Esophagus muscularis mucosa (tissue), 4 donors: Measurements from ENCODE around the gene ASCL1. TPM values are rescaled to one million over a fixed set of nuclear protein-coding genes. Genes with fewer than 3 reads are reported as not detected.

Experiments
- DNase-seq: peaks from one replicate; pipeline ENCODE4 v3.0.0-alpha.2; 2017; ENCODE audit errors: extremely low spot score
- H3K27ac ChIP-seq, 4 donors: fragments of 200-600 bp; sonication (generic); replicated peaks in 1 of 4; 1 replicate in 3 of 4; 2 replicates in 1 of 4; pipeline ENCODE4 v1.5.1; 2016 to 2019; ENCODE audit warnings: mild to moderate bottlenecking in 1 of 4
- H3K27me3 ChIP-seq, 4 donors: fragments of 200-600 bp; sonication (generic); one replicate each; pipeline versions ENCODE4 v1.5.1 to v1.6.0; 2016 to 2019
- H3K36me3 ChIP-seq, 4 donors: fragments of 200-600 bp; sonication (generic); one replicate each; pipeline ENCODE4 v1.5.1; 2016 to 2019
- H3K4me1 ChIP-seq, 4 donors: fragments of 200-600 bp; sonication (generic); one replicate each; pipeline ENCODE4 v1.5.1; 2016 to 2019
- H3K4me3 ChIP-seq, 4 donors: fragments of 200-600 bp; sonication (generic); 1 replicate in 2 of 4; 2 replicates in 2 of 4; pipeline ENCODE4 v1.5.1; 2016 to 2019; ENCODE audit warnings: mild to moderate bottlenecking in 4 of 4, moderate library complexity in 1 of 4
- H3K9me3 ChIP-seq, 4 donors: fragments of 200-600 bp; sonication (generic); 1 replicate in 3 of 4; 2 replicates in 1 of 4; pipeline ENCODE4 v1.5.1; 2016 to 2019
- EP300 ChIP-seq: sonication (generic); formaldehyde crosslinking; IDR thresholded peaks from one replicate; pipeline ENCODE4 v1.6.1; 2017; ENCODE audit warnings: antibody characterized with exemption
- POLR2A ChIP-seq: fragments of 450-650 bp; IDR thresholded peaks from one replicate; pipeline ENCODE4 v1.6.1; 2017; ENCODE audit warnings: antibody characterized with exemption, moderate library complexity, mild to moderate bottlenecking, low read depth
- POLR2AphosphoS5 ChIP-seq, 2 donors: sonication (generic); formaldehyde crosslinking; IDR thresholded peaks; one replicate each; pipeline ENCODE4 v1.6.1; 2017; ENCODE audit warnings: antibody characterized with exemption in 2 of 2
- WGBS: methylation state at CpG from one replicate; pipeline ENCODE4 v1.1.5; 2018; 5-methylcytosine and 5-hydroxymethylcytosine counted together
- intact Hi-C: fragments of 100-400 bp; cut with DNase I; formaldehyde crosslinking; loops from one replicate; pipeline ENCODE4 v1.15.1; 2023
- total RNA-seq, 4 donors: library from RNA; depleted of rRNA; stranded (reverse); fragments of >200 nt; gene quantifications; one replicate each; pipeline versions ENCODE4 v1.1.0 to v1.2.1, GENCODE V29; 2016
- TF ChIP-seq, protein P1 (sequence below), 3 experiments: fragments of 200-600 bp in 2 of 3; fragments of 450-650 bp in 1 of 3; sonication (generic) in 2 of 3; IDR thresholded peaks; one replicate each; pipeline ENCODE4 v1.5.1; 2017 to 2019; ENCODE audit warnings: antibody characterized with exemption in 3 of 3, mild to moderate bottlenecking in 2 of 3, moderate library complexity in 1 of 3

Gene ASCL1
- total RNA-seq, result under 1 TPM in 1 of 4 donors, not detected in 3; 0.17 TPM

DNA sequence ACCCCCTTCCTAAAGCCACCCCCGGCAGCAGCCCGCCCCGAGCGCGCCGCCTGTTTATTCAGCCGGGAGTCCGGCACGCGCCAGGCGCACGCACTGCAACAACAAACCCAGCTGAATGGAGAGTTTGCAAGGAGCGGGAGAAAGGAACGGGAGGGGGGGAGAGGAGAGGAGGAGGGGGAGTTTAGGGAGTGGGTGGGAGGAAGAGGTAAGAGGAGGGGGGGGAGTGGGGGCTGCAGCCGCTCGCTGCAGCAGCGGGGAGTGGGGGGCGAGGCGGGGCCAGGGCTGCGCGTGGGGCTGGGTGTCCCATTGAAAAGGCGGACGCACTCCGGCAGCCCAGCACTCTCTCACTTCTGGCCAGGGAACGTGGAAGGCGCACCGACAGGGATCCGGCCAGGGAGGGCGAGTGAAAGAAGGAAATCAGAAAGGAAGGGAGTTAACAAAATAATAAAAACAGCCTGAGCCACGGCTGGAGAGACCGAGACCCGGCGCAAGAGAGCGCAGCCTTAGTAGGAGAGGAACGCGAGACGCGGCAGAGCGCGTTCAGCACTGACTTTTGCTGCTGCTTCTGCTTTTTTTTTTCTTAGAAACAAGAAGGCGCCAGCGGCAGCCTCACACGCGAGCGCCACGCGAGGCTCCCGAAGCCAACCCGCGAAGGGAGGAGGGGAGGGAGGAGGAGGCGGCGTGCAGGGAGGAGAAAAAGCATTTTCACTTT, at the start of gene ASCL1:
Gene ASCL1, plus strand, starts transcription at position 336 of the 712 bp plus-strand sequence. CDS start 571 bp downstream, outside the sequence.
- H3K36me3 ChIP-seq, result no peaks in the 10 kb centered on the region
- H3K27me3 ChIP-seq, result peaks cover 0 to 98% (median 39%) of the 10 kb centered on the region in 4 donors
- no peak within 1 kb of the TSS for H3K27ac ChIP-seq
- WGBS, result under 1% methylated on average over 52 of the region's 52 CpGs
- H3K4me1 ChIP-seq, result peaks cover 9 to 36% (median 36%) of the 10 kb centered on the region in 4 donors
- peak within 1 kb of the TSS; percentile 47 to 54 (median 50) for H3K4me3 ChIP-seq
- H3K9me3 ChIP-seq, result no peaks in the 10 kb centered on the region
- intact Hi-C loops, result no loop called here
- TF ChIP-seq, protein P1, sequence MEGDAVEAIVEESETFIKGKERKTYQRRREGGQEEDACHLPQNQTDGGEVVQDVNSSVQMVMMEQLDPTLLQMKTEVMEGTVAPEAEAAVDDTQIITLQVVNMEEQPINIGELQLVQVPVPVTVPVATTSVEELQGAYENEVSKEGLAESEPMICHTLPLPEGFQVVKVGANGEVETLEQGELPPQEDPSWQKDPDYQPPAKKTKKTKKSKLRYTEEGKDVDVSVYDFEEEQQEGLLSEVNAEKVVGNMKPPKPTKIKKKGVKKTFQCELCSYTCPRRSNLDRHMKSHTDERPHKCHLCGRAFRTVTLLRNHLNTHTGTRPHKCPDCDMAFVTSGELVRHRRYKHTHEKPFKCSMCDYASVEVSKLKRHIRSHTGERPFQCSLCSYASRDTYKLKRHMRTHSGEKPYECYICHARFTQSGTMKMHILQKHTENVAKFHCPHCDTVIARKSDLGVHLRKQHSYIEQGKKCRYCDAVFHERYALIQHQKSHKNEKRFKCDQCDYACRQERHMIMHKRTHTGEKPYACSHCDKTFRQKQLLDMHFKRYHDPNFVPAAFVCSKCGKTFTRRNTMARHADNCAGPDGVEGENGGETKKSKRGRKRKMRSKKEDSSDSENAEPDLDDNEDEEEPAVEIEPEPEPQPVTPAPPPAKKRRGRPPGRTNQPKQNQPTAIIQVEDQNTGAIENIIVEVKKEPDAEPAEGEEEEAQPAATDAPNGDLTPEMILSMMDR (IDR thresholded peaks at IDR 0.05), result no peak
- TF ChIP-seq EP300, result no peak
- TF ChIP-seq POLR2AphosphoS5 (IDR thresholded peaks at IDR 0.05), result no peak
- no peak for TF ChIP-seq POLR2A
- no peak for DNase-seq

DNA sequence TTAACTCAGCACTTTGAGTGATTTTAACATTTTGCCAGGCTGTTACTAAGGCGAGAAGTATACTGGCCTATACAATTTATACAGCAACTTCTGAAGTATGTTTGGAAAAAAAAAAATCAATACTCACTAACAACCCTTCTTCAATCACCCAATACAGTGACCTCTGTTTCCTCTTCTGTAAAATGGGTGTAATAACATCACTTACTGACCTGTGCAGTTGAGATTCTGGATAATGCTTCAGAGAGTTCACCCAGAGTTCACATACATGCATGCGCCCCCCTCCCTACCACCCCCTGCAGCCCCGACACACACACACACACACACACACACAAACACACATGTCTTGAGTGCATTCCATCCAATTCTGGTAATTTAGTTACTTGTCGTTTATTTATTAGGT, 49.6 kb upstream of the ASCL1 start:
- peaks cover 0 to 7% (median 0%) of the 10 kb centered on the region in 4 donors for H3K27me3 ChIP-seq
- H3K9me3 ChIP-seq, result no peaks in the 10 kb centered on the region
- no peak overlapping the region for H3K4me3 ChIP-seq
- no peak for DNase-seq
- TF ChIP-seq POLR2AphosphoS5 (IDR thresholded peaks at IDR 0.05) (no peak), EP300 (no peak), POLR2A (no peak)
- TF ChIP-seq, protein P1 (IDR thresholded peaks at IDR 0.05), result no peak
- 88% methylated on average over 4 of the region's 4 CpGs for WGBS
- no peaks in the 10 kb centered on the region for H3K4me1 ChIP-seq
- H3K27ac ChIP-seq, result no peak overlapping the region
- intact Hi-C loops, result no loop called here
- no peaks in the 10 kb centered on the region for H3K36me3 ChIP-seq

DNA sequence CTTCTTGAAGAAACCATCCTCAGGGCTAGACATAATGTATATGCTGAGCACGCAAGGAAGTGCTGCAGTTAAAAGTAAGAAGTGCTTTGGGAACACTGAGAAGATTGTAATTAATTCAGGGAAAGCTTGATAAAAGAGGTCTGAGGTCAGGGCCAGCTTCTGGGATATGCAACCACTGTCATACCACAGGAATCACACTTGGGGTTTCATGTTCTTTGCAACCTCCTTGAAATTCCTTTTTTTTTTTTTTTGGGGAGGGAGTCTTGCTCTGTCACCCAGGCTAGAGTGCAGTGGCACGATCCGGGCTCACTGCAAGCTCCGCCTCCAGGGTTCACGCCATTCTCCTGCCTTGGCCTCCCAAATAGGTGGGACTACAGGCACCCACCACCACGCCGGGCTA, 47.3 kb upstream of the ASCL1 start:
- H3K27ac ChIP-seq, result no peak overlapping the region
- no peaks in the 10 kb centered on the region for H3K9me3 ChIP-seq
- TF ChIP-seq POLR2A (no peak), POLR2AphosphoS5 (IDR thresholded peaks at IDR 0.05) (no peak), EP300 (no peak)
- TF ChIP-seq, protein P1 (IDR thresholded peaks at IDR 0.05), result no peak
- DNase-seq, result no peak
- 85% methylated on average over 7 of the region's 7 CpGs for WGBS
- no peaks in the 10 kb centered on the region for H3K4me1 ChIP-seq
- no peak overlapping the region for H3K4me3 ChIP-seq
- peaks cover 0 to 13% (median 0%) of the 10 kb centered on the region in 4 donors for H3K27me3 ChIP-seq
- no peaks in the 10 kb centered on the region for H3K36me3 ChIP-seq
- intact Hi-C loops, result no loop called here

DNA sequence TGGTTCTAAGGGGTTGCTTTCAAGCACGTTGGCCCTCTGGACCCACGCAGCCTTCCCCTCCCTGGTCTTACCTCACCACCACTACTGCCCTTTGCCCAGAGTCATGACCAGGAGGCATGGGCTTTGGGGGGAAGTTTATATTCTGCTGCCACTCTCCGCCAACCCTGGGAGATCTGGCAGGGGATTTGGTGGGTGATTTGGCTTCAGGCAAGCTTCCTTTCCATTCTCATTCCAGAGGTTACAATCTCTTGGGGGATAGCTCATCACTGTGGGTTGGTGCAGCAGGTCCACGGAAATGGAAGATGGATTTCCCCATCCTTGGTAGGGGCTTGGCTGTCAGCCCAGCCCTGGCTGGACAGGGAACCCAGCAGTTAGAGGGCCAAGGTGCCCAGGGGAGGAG, 46.7 kb upstream of the ASCL1 start:
- no peaks in the 10 kb centered on the region for H3K4me1 ChIP-seq
- 85% methylated on average over 4 of the region's 4 CpGs for WGBS
- H3K27ac ChIP-seq, result no peak overlapping the region
- H3K27me3 ChIP-seq, result peaks cover 0 to 13% (median 0%) of the 10 kb centered on the region in 4 donors
- H3K4me3 ChIP-seq, result no peak overlapping the region
- no peak for DNase-seq
- TF ChIP-seq, protein P1 (IDR thresholded peaks at IDR 0.05), result no peak
- no peak for TF ChIP-seq EP300
- TF ChIP-seq POLR2A, result no peak
- TF ChIP-seq POLR2AphosphoS5 (IDR thresholded peaks at IDR 0.05), result no peak
- intact Hi-C loops, result no loop called here
- H3K36me3 ChIP-seq, result no peaks in the 10 kb centered on the region
- no peaks in the 10 kb centered on the region for H3K9me3 ChIP-seq
